Right lobe of liver (tissue), 4 donors: ENCODE measurements around the gene SDK1.

ENCODE experiments used
- POLR2A ChIP-seq: fragments of 450-650 bp; IDR thresholded peaks from one replicate; pipeline ENCODE4 v1.6.1; 2017; ENCODE audit warnings: antibody characterized with exemption, mild to moderate bottlenecking
- TF ChIP-seq, protein P1 (sequence below), 4 donors: fragments of 200-600 bp in 3 of 4; fragments of 450-650 bp in 1 of 4; IDR thresholded peaks; one replicate each; pipeline versions ENCODE4 v1.5.1 to v1.8.0; 2016 to 2022; ENCODE audit warnings: antibody characterized with exemption in 4 of 4, mild to moderate bottlenecking in 2 of 4
- donor health status: DM: no; HTN: no; CAD: no.
- donor health status: DM: no; HTN: no; CAD: no.
- donor health status: DM: no; HTN: yes; CAD: no.

DNA sequence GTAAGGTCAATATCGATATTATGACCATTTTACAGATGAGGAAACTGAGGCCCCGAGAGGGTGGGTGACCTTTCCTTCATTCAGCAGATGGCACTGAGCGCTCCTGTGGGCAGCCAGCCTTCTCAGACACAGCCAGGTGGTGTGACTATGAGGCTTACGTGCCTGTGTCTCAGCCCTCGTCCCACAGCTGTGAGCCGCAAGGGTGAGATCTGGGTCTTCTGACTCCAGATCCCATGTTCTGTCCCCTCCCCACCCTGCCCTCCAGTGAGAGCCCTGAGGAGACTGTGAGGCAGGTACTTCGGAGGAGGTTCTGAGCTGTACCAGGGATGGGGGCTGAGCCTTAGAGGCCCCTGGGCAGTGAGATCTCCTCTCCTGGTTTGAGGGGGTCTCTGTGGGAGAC is 767.2 kb downstream of the SDK1 start:
- TF ChIP-seq, protein P1, sequence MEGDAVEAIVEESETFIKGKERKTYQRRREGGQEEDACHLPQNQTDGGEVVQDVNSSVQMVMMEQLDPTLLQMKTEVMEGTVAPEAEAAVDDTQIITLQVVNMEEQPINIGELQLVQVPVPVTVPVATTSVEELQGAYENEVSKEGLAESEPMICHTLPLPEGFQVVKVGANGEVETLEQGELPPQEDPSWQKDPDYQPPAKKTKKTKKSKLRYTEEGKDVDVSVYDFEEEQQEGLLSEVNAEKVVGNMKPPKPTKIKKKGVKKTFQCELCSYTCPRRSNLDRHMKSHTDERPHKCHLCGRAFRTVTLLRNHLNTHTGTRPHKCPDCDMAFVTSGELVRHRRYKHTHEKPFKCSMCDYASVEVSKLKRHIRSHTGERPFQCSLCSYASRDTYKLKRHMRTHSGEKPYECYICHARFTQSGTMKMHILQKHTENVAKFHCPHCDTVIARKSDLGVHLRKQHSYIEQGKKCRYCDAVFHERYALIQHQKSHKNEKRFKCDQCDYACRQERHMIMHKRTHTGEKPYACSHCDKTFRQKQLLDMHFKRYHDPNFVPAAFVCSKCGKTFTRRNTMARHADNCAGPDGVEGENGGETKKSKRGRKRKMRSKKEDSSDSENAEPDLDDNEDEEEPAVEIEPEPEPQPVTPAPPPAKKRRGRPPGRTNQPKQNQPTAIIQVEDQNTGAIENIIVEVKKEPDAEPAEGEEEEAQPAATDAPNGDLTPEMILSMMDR (IDR thresholded peaks at IDR 0.05) = no peak
- no peak for TF ChIP-seq POLR2A
